IPS-18c (cell line): ENCODE measurements around the gene HS6ST1.
"Not testable (repeated sequence)": the region's sequence is repeated elsewhere in the genome, so short reads cannot be mapped to it uniquely, and the experiment has no call there.

ENCODE experiments used
- H3K4me3 ChIP-seq: 2 replicates; pipeline ENCODE4 v1.7.0; 2013; ENCODE audit warnings: low read depth, mild to moderate bottlenecking, low read length, moderate library complexity; ENCODE audit not compliant: insufficient read depth
- H3K9me3 ChIP-seq: one replicate; pipeline ENCODE4 v1.6.1; 2013; ENCODE audit warnings: mild to moderate bottlenecking, low read length, moderate library complexity; ENCODE audit not compliant: control insufficient read depth, insufficient read depth

Gene HS6ST1

DNA sequence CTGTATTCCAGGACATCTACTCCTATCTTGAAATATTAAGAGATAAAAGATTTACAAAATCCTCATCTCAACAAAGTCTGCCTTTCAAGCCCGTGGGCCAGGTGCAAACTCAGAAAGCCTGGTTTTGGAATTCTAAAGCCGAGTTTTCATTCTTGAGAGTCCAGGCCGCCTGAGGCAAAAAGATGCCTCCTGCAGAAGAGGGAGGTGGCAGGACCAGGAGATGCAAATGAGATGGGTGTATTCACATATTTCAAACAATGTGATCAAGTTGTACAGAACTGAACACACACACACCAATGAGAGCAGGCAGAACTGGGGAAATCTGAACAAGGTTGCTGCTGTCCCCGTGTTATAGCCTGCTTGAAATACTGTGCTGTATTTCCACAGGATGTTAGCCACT is 7.7 kb upstream of the HS6ST1 start:
- H3K4me3 ChIP-seq, result no peak overlapping the region

DNA sequence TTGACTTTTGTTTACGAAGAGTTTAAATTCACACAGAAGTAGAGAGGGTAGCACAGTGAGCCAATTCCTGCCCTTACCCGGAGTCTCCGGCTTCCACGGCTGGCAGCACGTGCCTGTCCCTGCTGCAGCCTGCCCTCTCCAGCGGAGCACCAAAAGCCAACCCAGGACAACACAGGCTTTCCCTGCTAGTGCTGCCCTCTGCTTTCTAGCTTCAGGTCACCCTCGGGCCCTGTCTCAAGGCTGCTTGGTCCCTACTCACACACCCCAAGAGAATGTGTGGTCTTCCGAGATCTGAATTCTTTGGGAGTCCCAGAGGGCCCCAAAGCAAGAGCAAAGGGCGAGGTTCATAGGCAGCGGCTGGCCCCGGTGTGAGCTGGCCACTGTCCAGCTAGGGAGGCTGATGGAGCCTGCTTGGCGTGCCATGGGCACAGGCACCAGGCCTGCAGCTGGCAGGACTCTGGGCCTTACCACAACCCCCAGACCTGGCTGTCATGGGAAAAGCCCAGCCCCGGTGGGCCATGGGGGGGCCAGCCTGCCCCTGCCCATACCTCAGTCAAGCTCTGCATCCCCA is 7.0 kb upstream of the HS6ST1 start:
- Histone ChIP-seq H3K9me3 (peaks cover 2% of the 10 kb centered on the region), H3K4me3 (no peak overlapping the region)

More for the DNA sequence above, 7.7 kb upstream of the HS6ST1 start:
- H3K9me3 ChIP-seq, result peaks cover 2% of the 10 kb centered on the region

DNA sequence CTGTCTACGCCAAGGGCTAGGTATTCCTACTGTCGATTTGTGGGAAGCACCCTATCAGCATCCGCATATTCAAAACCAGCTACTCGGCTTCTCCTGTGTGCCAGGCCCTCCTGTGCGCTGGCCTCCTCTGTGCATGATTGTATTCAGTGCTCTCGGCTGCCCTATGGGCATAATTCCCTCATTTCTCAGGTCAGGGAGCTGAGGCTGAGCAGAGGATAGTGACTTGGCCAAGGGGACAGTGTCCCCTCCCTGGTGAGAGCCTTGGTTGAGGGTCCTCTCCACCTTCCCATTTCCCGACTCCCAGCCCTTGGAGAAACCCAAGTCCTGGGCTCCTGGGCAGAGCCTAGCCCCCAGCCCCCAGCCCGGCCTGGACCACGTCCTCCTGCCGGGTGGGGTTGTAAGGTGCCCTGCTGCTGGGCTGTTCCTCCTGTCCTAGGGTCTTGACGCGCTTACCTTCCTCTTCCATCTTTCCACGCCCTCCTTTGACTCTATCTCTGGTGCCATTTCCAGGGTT is 6.3 kb upstream of the HS6ST1 start:
- Histone ChIP-seq H3K9me3 (no peaks in the 10 kb centered on the region), H3K4me3 (no peak overlapping the region)

DNA sequence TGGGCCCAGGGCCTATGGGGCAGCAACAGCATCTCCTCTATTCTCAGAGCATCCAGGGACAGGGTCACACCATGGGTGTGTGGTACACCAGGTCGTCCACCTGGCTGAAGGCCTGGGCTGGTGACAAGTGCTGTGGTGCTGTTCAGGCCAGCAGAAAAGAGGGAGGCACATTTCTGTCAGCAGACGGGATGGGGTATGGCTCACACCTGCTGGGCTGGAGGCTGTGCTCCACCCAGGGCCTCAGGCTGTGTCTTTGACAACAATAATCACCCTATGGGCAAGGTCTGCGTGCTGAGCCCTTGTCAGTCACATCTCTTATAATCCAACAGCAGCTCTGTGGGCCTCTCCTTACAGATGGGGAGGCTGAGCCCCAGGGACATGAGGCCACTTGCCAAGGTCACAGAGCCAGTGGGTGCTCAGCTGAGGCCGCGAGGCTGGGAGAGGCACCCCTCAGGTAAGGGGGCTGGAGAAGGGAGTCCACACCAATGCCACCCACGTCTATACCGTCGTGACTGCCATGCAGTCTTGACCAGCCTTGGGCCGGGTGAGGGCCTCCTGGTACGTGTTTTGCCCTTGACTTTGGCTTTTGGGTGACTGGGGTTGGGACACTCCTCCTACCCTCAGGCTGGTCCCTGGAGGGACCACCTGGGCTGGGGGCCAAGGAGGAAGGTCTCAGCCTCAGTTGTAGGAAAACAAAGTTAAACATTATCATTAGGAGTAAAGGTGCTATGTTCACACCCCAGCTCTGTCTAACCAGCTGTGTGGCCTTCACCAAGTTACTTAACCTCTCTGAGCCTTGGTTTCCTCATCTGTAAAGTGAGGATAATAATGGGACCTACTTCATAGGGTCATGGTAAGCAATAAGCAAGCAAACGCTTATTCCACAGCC is 5.6 kb upstream of the HS6ST1 start:
- no peak overlapping the region for H3K4me3 ChIP-seq
- H3K9me3 ChIP-seq, result no peaks in the 10 kb centered on the region

DNA sequence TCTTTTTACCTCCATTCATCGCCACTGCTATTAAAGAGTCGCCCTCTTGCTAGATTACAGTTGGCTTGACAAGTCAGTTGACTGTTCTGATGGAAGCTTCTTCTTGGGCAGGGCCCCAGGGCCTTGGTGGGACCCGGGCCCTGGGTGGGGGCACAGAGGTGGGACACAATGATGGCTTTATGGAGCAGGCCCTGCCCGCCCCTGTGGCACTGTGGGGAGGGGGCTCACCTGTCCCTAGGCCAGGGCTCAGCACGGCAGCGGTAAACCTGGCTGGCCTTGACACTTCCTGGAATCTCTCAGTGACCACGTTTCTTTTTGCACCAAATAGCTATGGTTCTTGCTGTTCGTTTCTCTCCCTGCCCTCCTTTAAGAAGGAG is 4.9 kb upstream of the HS6ST1 start:
- Histone ChIP-seq H3K4me3 (no peak overlapping the region), H3K9me3 (no peaks in the 10 kb centered on the region)

DNA sequence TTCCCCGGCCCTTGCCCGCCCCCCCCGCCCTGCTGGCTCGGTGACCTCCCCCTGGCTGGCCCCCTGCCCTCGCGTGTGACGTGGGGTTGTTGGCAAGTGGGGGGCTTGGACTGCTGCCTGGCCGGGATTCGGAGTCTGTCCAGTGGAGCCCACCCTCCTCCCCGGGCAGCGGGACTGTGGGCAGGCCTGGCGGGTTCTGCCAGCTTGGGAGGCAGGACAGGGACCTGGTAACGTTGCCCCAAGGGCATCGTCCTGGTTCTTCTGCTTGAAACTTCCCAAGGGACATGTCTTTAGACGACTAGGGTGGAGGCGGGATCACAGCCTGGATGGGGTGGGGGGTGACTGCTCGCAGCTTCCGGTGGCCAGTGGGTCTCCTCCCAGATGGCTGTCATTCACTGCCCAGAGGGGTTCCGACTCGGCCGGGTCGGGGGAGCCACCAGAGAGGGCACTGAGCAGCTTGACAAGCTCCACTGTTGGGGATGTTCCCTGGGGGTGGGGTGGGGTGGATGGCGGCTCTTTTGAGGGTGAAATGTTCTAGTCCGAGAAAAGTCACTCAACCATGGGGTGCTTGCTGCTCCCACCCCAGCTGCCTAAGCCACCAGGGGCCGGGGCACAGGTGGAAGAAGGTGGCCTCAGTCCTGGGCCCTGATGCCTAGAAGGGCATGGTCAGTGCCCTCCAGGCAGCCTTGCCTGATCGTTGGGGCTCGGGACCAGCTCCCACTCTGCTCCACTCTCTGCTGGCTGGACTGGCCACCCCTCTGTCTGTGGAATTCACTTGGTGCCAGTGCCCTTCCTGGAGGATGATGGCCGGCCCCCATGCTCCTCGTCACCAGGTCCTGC is 4.3 kb upstream of the HS6ST1 start:
- H3K9me3 ChIP-seq, result no peaks in the 10 kb centered on the region
- H3K4me3 ChIP-seq, result peak overlapping the region; percentile 57; the same call in 1 of the 2 replicates

DNA sequence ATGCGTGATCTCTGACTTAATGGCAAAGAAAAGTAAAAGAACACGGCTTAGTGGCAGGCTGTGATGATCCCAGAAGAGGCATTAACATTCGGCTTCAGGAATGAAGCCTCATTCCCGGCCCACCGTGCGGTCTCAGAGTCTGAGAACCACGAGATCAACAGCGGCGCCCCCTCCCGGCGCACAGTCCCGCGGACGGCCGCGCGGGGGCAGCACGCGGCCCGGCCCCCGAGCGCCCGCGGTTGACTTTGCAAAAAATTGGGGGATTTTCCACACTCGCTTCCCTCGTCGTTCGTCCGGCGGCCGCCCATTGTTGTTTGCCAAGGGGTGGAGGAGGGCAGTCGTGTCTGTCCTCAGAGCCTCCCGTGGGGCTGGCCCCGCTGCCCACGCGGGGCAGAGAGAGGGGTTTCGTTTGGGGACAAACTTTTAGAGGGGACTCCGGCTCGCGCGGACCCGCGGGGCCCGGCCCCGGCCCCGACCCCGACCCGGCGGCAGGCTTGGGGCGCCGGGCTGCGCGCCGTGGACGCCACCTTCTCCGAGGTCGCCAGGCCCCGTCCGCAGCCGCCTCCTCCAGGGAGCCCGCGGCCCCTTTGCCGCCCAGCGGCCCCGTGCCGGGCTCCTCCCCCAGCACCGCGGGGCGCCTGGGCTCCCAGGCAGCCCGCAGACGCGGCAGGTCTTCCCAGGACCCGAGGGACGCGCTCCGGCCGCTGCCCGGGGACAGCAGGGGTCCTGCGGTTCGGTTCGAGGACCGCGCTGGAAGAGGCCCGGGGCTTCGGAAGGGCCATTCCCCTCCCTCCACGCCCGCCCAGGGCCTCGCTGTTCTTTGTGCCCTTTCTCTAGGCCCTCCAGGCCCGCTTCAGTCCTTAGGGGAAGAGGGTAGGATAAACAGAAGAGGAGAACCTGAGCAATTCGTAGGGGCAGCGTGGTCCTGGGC is 3.4 kb upstream of the HS6ST1 start:
- no peaks in the 10 kb centered on the region for H3K9me3 ChIP-seq
- peak overlapping the region; percentile 57 for H3K4me3 ChIP-seq

DNA sequence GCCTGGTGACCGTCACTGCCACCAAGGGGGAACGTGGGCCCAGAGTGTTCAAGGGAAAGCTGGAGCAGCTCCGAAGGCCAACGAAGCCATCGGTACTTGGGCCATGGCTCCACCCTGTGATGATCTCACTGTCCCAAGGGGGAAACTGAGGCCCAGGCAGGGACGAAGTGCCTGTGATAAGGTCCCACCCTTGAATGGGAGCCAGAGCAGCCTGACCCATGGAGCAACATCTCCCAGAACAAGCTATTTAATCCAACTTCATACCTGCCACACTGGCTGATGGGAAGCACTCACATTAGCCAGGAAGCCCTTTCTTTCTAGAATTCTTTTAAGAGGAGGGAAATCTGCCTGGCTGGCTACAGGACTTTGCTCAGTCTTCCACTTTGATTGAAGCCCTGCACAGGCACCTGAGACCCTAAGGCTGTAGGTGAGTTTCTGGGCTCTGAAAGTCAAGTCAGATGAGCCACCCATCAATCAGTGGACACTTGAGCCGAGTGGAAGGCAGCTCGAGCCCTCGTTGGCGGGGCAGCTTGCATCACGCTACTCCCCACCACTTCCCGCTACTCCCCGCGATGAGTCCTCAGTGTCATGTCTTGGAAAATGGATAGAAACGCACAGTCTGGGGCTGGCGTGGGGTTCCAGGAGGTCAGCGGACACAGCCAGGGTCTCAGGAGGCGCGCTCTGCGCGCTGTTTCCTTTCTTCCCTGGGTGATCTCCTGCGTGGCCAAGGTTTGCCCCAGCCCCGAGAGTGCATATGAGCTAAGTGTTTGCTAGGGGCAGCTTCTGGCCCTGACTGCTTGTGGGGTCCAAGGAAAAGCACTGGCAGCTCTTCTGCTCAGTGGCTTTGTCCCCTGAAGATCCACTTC is 2.5 kb upstream of the HS6ST1 start:
- Histone ChIP-seq H3K9me3 (no peaks in the 10 kb centered on the region), H3K4me3 (no peak overlapping the region)

DNA sequence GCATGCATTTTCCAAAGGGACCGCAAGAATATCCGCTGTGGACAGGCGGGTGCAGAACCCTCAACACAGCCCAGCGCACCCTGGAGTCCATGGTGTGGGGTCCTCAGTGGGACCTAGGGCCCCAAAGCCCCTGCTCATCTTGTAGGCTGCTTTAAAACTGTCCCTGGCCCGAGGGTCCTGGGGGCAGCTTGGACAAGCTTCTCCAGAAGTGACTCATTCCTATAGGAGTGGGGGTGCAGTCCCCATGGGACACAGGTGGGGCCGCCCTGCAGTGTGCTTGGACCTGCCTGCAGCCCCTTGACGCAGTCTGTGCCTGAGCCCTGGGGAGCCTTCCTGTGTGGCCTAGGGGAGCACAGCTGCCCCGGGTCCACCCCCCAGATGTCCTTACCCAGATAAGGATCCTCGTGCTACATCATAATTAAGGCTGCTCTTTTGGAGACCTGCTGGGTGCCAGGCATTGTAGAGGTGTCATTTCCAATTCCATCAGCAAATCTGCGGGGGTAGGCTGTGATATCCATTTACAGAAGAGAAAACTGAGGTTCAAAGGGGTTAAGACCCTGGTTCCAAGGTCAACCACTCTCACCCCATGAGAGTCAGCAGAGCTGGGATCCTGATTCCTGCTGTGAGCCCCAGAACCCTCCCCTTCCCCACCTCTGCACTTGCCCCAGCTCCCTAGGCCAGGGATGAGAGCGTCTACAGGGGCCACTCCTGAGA is 1.7 kb upstream of the HS6ST1 start:
- no peak overlapping the region for H3K4me3 ChIP-seq
- H3K9me3 ChIP-seq, result no peaks in the 10 kb centered on the region

DNA sequence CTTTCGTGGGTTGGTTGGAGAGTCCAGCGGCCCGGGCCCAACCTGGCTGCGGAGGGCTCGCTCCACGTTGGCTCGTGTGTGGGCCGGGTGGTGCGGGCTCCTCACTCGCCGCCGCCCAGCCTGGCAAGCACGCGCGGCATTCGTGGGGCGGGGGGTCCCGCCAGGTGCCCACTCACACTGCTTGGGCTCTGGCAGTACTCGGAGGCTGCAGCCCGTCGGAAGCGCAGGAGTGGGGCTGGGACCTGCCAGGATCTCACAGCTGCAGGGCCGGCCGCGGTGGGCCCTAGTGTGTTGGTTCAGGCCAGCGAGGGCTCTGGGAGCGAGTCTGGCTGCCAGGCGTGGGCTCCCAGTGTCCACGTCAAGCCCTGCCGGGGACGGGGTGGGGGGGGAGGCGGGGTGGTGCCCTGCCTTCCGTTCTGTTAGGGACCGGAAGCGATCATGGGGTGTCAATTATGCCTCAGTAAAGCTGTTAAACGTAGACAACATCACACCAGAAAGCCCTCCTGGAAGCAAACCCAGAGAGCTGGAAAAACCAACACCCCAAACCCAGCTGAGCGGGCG is 1.0 kb upstream of the HS6ST1 start:
- H3K4me3 ChIP-seq, result peak overlapping the region; percentile 71
- no peaks in the 10 kb centered on the region for H3K9me3 ChIP-seq

DNA sequence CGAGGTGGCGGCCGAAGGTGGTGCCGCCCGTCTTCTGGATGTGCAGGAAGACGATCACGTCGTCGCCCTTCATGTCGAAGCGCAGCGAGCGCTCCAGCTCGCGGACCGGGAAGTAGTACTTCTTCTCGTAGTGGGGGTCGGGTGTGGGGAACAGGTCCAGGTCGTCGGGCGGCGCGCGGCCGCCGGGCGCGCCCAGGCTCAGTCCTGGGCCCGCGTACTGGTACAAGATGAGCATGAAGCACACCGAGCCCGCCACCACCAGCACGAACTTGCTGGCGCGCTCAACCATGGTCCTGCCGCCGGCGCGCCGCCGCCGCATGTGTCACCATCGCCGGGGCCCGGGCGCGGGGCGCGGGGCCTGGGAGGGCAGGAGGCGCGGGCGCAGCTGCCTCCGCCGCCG is 423 bp downstream of the HS6ST1 start:
- peak overlapping the region; percentile 53 for H3K4me3 ChIP-seq
- H3K9me3 ChIP-seq, result not testable (repeated sequence)

DNA sequence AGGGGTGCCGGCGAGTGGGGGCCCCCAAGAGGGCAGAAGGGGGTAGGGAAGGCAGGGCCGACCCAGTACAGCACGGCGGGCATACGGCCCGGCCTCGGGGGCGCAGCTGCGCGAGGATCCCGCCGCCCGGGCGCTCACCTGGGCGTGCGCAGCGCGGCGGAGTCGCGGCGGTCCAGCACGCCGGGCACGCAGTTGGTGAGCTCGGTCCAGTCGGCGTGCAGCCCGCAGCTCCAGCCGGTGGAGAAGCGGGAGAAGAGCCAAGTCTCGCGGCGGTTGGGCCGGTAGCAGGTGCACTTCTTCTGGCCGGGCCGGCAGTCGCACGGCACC is 806 bp downstream of the HS6ST1 start:
- peak overlapping the region; percentile 77 for H3K4me3 ChIP-seq
- not testable (repeated sequence) for H3K9me3 ChIP-seq

DNA sequence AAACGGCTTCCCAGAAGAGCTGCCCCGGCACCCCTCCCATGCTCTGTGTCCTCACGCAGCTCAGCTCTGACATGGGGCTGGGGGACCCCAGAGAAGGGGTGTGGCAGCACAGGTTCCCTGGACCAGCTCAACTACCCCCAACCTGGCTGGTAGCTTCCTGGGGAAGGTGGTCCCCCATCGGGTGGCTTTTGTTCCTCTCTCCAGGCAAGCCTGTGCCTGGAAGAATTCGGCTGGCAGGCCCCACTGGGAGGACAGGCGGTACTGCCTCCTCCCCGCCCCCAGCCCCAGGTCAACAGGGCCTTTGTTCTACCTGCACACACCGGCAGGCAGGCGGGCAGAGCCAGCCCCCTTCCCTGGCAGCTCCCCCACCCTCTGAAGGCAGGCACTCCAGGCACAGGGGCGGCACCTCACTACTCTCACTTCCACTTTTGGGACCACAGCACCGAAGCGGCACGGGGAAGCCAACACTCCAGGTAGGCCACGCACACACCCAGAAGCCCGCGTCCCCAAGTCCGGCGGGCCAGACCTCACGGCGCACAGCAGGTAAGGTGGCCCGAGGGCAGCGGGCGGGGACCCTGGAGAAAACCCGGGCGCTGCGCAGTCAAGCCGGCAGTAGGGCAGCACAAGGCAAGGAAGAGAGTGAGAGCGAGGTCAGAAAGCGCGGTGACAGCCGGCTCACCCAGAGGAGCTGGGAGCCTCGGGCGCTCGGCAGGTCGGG is 1.3 kb downstream of the HS6ST1 start:
- Histone ChIP-seq H3K4me3 (peak overlapping the region; percentile 77), H3K9me3 (no peaks in the 10 kb centered on the region)

DNA sequence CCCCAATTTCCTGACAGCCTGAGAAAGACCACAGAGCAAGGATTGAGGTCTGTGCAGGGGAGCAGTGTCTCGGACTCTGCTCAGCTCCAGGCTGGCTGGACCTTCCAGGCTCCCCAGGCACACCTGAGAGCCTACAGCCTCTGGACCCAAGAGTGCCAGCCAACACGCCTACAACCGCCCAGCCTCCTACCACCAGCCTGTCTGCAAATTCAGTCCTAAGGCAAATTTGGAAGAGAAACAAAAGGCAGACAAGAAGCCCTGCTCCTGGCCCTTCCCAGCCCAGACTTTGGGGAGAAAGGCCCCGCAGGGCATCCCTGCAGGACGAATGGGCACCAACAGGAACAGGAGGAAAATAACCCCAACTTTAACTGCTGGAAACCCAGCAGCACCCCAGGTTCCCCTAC is 1.9 kb downstream of the HS6ST1 start:
- Histone ChIP-seq H3K9me3 (no peaks in the 10 kb centered on the region), H3K4me3 (peak overlapping the region; percentile 77)
